ENCODE data around the gene YPEL3. TPM values are rescaled to one million over a fixed set of nuclear protein-coding genes. Genes with fewer than 3 reads are reported as not detected.

Gene YPEL3
- total RNA-seq, 2 donors from 2014 or later, result 60.2 to 77.8 TPM

DNA sequence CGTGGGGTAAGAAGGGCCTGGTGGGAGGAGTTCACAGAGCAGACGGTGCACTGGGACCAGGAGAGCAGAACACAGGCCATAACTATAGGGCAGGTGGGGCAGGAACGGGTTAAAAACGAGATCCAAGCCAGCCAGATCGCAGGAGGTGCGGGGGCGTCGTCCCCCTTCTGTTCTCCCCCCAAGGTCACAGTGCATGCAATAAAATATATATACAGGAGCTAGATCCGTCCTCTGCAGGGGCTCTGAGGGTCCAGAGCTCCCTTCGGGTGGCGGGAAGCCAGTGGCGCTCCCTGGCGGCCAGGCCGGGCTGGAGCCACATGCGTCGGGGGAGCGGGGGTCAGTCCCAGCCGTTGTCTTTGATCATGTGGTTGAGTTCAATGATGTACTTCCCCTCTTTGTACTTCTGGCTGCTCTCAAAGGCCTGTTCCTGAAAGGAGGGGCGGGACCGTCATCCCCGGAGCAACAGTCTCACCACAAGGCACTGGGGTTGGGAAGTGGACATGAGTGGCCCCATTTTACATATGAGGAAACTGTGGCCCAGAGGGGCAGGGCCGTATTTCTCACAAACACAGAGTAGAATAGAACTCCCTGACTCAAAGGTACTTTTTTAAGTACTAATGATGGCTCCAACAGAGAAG lies 3.5 kb downstream of the YPEL3 start:
- H3K4me1 Mint-ChIP-seq (ENCODE audit: low read depth), result peaks cover 53% of the 10 kb centered on the region
- ATAC-seq (replicated peaks in 1 of 2) (peak; percentile 52 to 58), DNase-seq (peak; percentile 84 to 87)
- H3K9me3 Mint-ChIP-seq, result peaks cover under 1 to 3% of the 10 kb centered on the region in 2 donors
- peak overlapping the region; percentile 66 for H3K27ac Mint-ChIP-seq
- H3K36me3 Mint-ChIP-seq (ENCODE audit: insufficient read depth in 2 of 2), result peaks cover 12 to 21% of the 10 kb centered on the region in 2 donors
- no peaks in the 10 kb centered on the region for H3K27me3 Mint-ChIP-seq (ENCODE audit: low read depth)
- peak overlapping the region; percentile 95 to 98 for H3K4me3 Mint-ChIP-seq

GRCh38 chr16:30091474-30092372 lies 4.3 kb downstream of the YPEL3 start, which contains the start of gene TBX6:
Gene TBX6, minus strand, starts transcription at chr16:30091924. Its CDS starts 731 bp downstream, at chr16:30091193.
- peak; percentile 81 to 83 for ATAC-seq (replicated peaks in 1 of 2)
- Mint-ChIP-seq H3K36me3 (ENCODE audit: insufficient read depth in 2 of 2) (peaks cover 7 to 20% of the 10 kb centered on the region in 2 donors), H3K27me3 (ENCODE audit: low read depth) (no peaks in the 10 kb centered on the region), H3K9me3 (peaks cover 0 to 1% of the 10 kb centered on the region in 2 donors), H3K4me1 (ENCODE audit: low read depth) (peaks cover 58% of the 10 kb centered on the region), H3K4me3 (peak within 1 kb of the TSS; percentile 95 to 98), H3K27ac (peak within 1 kb of the TSS; percentile 66)
- peak; percentile 96 to 97 for DNase-seq

DNA sequence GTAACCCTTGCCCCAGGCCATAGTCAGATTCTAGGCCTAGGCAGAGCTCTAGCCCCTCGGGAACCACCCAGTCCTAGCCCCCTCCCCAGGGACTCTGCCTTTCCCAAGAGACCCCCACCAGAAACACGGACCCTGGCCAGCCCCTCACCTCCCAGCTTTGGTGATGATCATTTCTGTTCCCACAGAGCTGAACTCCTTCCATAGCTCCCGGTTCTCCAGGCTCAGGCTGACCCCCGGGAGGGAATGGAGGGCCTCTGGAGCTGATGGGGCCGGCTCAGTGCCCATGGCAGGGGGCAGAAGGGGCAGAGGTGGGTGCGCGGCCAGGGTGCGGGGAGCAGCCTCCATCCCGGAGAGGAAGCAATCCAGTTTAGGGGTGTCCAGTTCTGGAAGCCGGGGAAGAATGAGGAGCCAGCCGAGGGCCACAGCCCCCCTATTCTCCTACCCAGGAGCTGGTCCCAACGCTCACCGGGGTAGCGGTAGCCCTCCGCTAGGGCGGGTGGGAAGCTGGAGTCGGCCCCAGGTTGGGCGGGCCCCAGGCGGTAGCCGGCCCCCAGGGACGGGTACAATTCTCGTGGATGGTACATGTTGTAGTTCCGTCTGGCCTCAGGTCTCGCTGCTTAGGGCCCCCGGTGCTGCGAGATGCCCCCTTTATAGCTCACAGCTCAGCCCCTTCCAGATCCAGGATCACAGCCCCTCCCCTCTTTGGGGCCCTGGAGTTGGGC lies 5.2 kb downstream of the YPEL3 start:
- no peak for DNase-seq
- H3K4me1 Mint-ChIP-seq (ENCODE audit: low read depth), result peaks cover 58% of the 10 kb centered on the region
- peaks cover 7 to 16% of the 10 kb centered on the region in 2 donors for H3K36me3 Mint-ChIP-seq (ENCODE audit: insufficient read depth in 2 of 2)
- no peaks in the 10 kb centered on the region for H3K27me3 Mint-ChIP-seq (ENCODE audit: low read depth)
- no peaks in the 10 kb centered on the region for H3K9me3 Mint-ChIP-seq
- H3K27ac Mint-ChIP-seq, result no peak overlapping the region
- ATAC-seq (replicated peaks in 1 of 2), result no peak
- H3K4me3 Mint-ChIP-seq, result peak overlapping the region; percentile 42 to 59

DNA sequence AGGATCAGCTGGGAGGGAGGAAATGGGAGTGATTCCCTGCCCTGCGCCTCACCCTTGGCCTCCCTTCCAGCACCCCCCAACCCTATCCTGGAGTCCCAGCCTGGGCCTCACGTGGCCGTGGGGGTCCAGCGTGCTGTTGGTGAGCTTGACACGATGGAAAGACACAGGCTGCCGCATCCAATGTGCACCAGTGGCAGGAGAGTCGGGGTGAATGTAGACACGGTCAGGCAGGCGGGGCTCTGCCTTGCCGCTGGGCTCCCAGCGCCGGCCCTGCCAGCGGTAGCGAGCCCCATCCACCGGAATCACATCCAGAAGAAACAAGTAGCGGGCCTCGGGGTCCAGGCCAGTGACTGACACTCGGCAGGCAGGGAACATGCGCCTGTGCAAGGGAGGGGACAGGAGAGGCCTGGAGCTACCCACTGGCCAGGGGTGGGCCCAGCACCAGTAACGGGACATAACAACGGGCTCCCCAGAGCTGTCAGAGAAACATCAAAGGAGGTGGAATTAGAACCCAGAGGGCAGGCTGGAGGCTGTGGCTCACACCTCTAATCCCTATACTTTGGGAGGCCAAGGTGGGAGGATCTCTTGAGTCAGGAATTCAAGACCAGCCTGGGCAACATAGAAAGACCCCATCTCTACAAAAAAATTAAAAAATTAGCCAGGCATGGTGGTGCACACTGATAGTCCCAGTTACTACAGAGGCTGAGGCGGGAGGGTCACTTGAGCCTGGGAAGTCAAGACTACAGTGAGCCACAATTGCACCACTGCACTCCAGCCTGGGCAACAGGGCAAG lies 7.0 kb downstream of the YPEL3 start:
- no peak overlapping the region for H3K27ac Mint-ChIP-seq
- ATAC-seq (replicated peaks in 1 of 2) (no peak), DNase-seq (no peak)
- H3K9me3 Mint-ChIP-seq, result no peaks in the 10 kb centered on the region
- no peaks in the 10 kb centered on the region for H3K27me3 Mint-ChIP-seq (ENCODE audit: low read depth)
- H3K4me3 Mint-ChIP-seq, result no peak overlapping the region
- peaks cover 4 to 12% of the 10 kb centered on the region in 2 donors for H3K36me3 Mint-ChIP-seq (ENCODE audit: insufficient read depth in 2 of 2)
- H3K4me1 Mint-ChIP-seq (ENCODE audit: low read depth), result peaks cover 42% of the 10 kb centered on the region

GRCh38 chr16:30088237-30088831 lies 7.7 kb downstream of the YPEL3 start:
- DNase-seq (no peak), ATAC-seq (replicated peaks in 1 of 2) (no peak)
- H3K36me3 Mint-ChIP-seq (ENCODE audit: insufficient read depth in 2 of 2), result peaks cover 4 to 12% of the 10 kb centered on the region in 2 donors
- H3K27me3 Mint-ChIP-seq (ENCODE audit: low read depth), result no peaks in the 10 kb centered on the region
- no peaks in the 10 kb centered on the region for H3K9me3 Mint-ChIP-seq
- no peak overlapping the region for H3K27ac Mint-ChIP-seq
- H3K4me3 Mint-ChIP-seq, result no peak overlapping the region
- peaks cover 35% of the 10 kb centered on the region for H3K4me1 Mint-ChIP-seq (ENCODE audit: low read depth)

GRCh38 chr16:30087181-30087898 lies 8.7 kb downstream of the YPEL3 start:
- no peaks in the 10 kb centered on the region for H3K9me3 Mint-ChIP-seq
- H3K4me3 Mint-ChIP-seq, result no peak overlapping the region
- no peaks in the 10 kb centered on the region for H3K27me3 Mint-ChIP-seq (ENCODE audit: low read depth)
- H3K27ac Mint-ChIP-seq, result peak overlapping the region; percentile 57
- DNase-seq, result no peak
- H3K4me1 Mint-ChIP-seq (ENCODE audit: low read depth), result peaks cover 25% of the 10 kb centered on the region
- peaks cover 2 to 16% of the 10 kb centered on the region in 2 donors for H3K36me3 Mint-ChIP-seq (ENCODE audit: insufficient read depth in 2 of 2)
- ATAC-seq (replicated peaks in 1 of 2), result no peak

- DNase-seq, result no peak
- Mint-ChIP-seq H3K36me3 (ENCODE audit: insufficient read depth in 2 of 2) (peaks cover 6 to 20% of the 10 kb centered on the region in 2 donors), H3K9me3 (no peaks in the 10 kb centered on the region), H3K27me3 (ENCODE audit: low read depth) (no peaks in the 10 kb centered on the region), H3K27ac (peak overlapping the region; percentile 57), H3K4me1 (ENCODE audit: low read depth) (peaks cover 21% of the 10 kb centered on the region), H3K4me3 (no peak overlapping the region)
- no peak for ATAC-seq (replicated peaks in 1 of 2)
These were observed 9.5 kb downstream of the YPEL3 start for GRCh38 chr16:30086291-30087140.

DNA sequence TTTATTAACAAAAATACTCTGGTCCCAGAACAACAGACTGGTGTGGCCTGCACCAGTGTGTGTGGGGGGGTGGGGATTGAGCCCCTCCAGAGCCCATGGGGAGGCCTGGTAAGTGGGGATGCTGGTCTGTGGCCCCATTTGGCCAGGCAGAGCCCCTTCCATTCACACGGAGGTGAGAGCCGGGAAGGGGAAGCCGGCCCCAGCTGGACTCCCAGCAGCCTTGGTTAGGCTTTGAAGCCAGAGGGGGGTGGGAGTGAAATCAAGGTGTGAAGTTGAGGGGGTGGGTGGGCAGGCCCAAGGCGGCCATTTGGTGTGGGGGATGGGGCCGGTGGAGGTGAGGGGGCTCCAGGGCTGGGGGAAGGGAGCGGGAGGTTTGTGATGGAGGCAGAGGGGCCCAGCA lies 10.2 kb downstream of the YPEL3 start:
- Mint-ChIP-seq H3K27me3 (ENCODE audit: low read depth) (no peaks in the 10 kb centered on the region), H3K9me3 (no peaks in the 10 kb centered on the region), H3K4me1 (ENCODE audit: low read depth) (peaks cover 21% of the 10 kb centered on the region), H3K36me3 (ENCODE audit: insufficient read depth in 2 of 2) (peaks cover 6 to 21% of the 10 kb centered on the region in 2 donors), H3K27ac (no peak overlapping the region), H3K4me3 (no peak overlapping the region)
- DNase-seq (no peak), ATAC-seq (replicated peaks in 1 of 2) (no peak)

GRCh38 chr16:30085247-30085646 lies 10.8 kb downstream of the YPEL3 start:
- no peak for DNase-seq
- no peaks in the 10 kb centered on the region for H3K27me3 Mint-ChIP-seq (ENCODE audit: low read depth)

DNA sequence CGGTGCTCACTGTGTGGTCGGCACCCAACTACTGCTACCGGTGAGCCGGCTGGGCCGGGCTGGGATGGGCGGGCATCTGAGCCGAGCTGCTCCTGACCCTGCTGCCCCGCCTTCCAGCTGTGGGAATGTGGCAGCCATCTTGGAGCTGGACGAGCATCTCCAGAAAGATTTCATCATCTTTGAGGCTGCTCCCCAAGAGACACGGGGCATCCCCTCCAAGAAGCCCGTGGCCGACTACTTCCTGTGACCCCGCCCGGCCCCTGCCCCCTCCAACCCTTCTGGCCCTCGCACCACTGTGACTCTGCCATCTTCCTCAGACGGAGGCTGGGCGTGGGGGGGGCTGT lies 11.2 kb downstream of the YPEL3 start:
- DNase-seq (no peak), ATAC-seq (replicated peaks in 1 of 2) (no peak)
- Mint-ChIP-seq H3K9me3 (no peaks in the 10 kb centered on the region), H3K4me1 (ENCODE audit: low read depth) (peaks cover 13% of the 10 kb centered on the region), H3K4me3 (no peak overlapping the region), H3K36me3 (ENCODE audit: insufficient read depth in 2 of 2) (peaks cover 7 to 23% of the 10 kb centered on the region in 2 donors), H3K27me3 (ENCODE audit: low read depth) (no peaks in the 10 kb centered on the region), H3K27ac (no peak overlapping the region)

More at GRCh38 chr16:30085247-30085646, 10.8 kb downstream of the YPEL3 start:
- Mint-ChIP-seq H3K4me3 (no peak overlapping the region), H3K27ac (no peak overlapping the region), H3K4me1 (ENCODE audit: low read depth) (peaks cover 18% of the 10 kb centered on the region), H3K9me3 (no peaks in the 10 kb centered on the region), H3K36me3 (ENCODE audit: insufficient read depth in 2 of 2) (peaks cover 6 to 22% of the 10 kb centered on the region in 2 donors)
- no peak for ATAC-seq (replicated peaks in 1 of 2)

Data from activated T-cell treated with anti-CD3 and anti-CD28 coated beads, Interleukin-2, amount 50 U/mL, for 72 hours (primary cell).